Measurements from ENCODE around the gene CRTAC1. TPM values are rescaled to one million over a fixed set of nuclear protein-coding genes. Genes with fewer than 3 reads are reported as not detected.
A peak's percentile ranks its signal among the peaks of the same experiment; 100 is the strongest.

Gene CRTAC1
- total RNA-seq, 1 donor from 2014 or later: 0.37 TPM

GRCh38 chr10:97870990-97871389 lies 159.4 kb downstream of the CRTAC1 start:
- peaks cover 38% of the 10 kb centered on the region for H3K27me3 Mint-ChIP-seq (ENCODE audit: low read depth)
- H3K4me3 Mint-ChIP-seq (ENCODE audit: unreplicated experiment): no peak overlapping the region
- no peaks in the 10 kb centered on the region for H3K36me3 Mint-ChIP-seq (ENCODE audit: low read depth)
- no peak for TF ChIP-seq CTCF (IDR thresholded peaks at IDR 0.05)
- peaks cover 25% of the 10 kb centered on the region for H3K4me1 Mint-ChIP-seq (ENCODE audit: low read depth)
- H3K9me3 Mint-ChIP-seq (ENCODE audit: low read depth): no peaks in the 10 kb centered on the region
- no peak overlapping the region for H3K27ac Mint-ChIP-seq (ENCODE audit: unreplicated experiment)
- no peak for DNase-seq (ENCODE audit: low spot score)

- Mint-ChIP-seq H3K4me3 (ENCODE audit: unreplicated experiment) (peak overlapping the region; percentile 0), H3K36me3 (ENCODE audit: low read depth) (no peaks in the 10 kb centered on the region), H3K4me1 (ENCODE audit: low read depth) (peaks cover 12% of the 10 kb centered on the region), H3K9me3 (ENCODE audit: low read depth) (no peaks in the 10 kb centered on the region), H3K27ac (ENCODE audit: unreplicated experiment) (peak overlapping the region; percentile 49), H3K27me3 (ENCODE audit: low read depth) (peaks cover 43% of the 10 kb centered on the region)
- DNase-seq (ENCODE audit: low spot score): no peak
- peak; percentile 89 for TF ChIP-seq CTCF (IDR thresholded peaks at IDR 0.05)
Measured at GRCh38 chr10:97869091-97870042, 161.1 kb downstream of the CRTAC1 start.

- no peak for TF ChIP-seq CTCF (IDR thresholded peaks at IDR 0.05)
- Mint-ChIP-seq H3K9me3 (ENCODE audit: low read depth) (no peaks in the 10 kb centered on the region), H3K27me3 (ENCODE audit: low read depth) (peaks cover 45% of the 10 kb centered on the region), H3K27ac (ENCODE audit: unreplicated experiment) (no peak overlapping the region), H3K4me1 (ENCODE audit: low read depth) (peaks cover 12% of the 10 kb centered on the region), H3K36me3 (ENCODE audit: low read depth) (no peaks in the 10 kb centered on the region), H3K4me3 (ENCODE audit: unreplicated experiment) (no peak overlapping the region)
- no peak for DNase-seq (ENCODE audit: low spot score)
Measured at GRCh38 chr10:97868134-97868685, 162.2 kb downstream of the CRTAC1 start.

- Mint-ChIP-seq H3K4me3 (ENCODE audit: unreplicated experiment) (no peak overlapping the region), H3K27ac (ENCODE audit: unreplicated experiment) (no peak overlapping the region), H3K36me3 (ENCODE audit: low read depth) (no peaks in the 10 kb centered on the region), H3K9me3 (ENCODE audit: low read depth) (no peaks in the 10 kb centered on the region), H3K27me3 (ENCODE audit: low read depth) (peaks cover 36% of the 10 kb centered on the region), H3K4me1 (ENCODE audit: low read depth) (peaks cover 12% of the 10 kb centered on the region)
- no peak for TF ChIP-seq CTCF (IDR thresholded peaks at IDR 0.05)
- no peak for DNase-seq (ENCODE audit: low spot score)
Measured at GRCh38 chr10:97867220-97867800, 163.1 kb downstream of the CRTAC1 start.

- Mint-ChIP-seq H3K27ac (ENCODE audit: unreplicated experiment) (no peak overlapping the region), H3K36me3 (ENCODE audit: low read depth) (no peaks in the 10 kb centered on the region), H3K4me1 (ENCODE audit: low read depth) (peaks cover 16% of the 10 kb centered on the region), H3K4me3 (ENCODE audit: unreplicated experiment) (no peak overlapping the region), H3K9me3 (ENCODE audit: low read depth) (no peaks in the 10 kb centered on the region), H3K27me3 (ENCODE audit: low read depth) (peaks cover 34% of the 10 kb centered on the region)
- DNase-seq (ENCODE audit: low spot score): no peak
- no peak for TF ChIP-seq CTCF (IDR thresholded peaks at IDR 0.05)
Measured at GRCh38 chr10:97866524-97867219, 163.7 kb downstream of the CRTAC1 start.
